Neural progenitor cell (in vitro differentiated cells): ENCODE data around the gene PRKCD. TPM values are rescaled to one million over a fixed set of nuclear protein-coding genes. Genes with fewer than 3 reads are reported as not detected.

Experiments used
- DNase-seq: peaks from one replicate; pipeline ENCODE4 v3.0.0-alpha.2; 2016; ENCODE audit warnings: low spot score
- H2AFZ ChIP-seq: fragments of 200-600 bp; sonication (generic); replicated peaks from 2 replicates; pipeline ENCODE4 v1.6.1; 2016; ENCODE audit warnings: antibody characterized with exemption
- H3F3A ChIP-seq: fragments of 200-600 bp; sonication (generic); 2 replicates; pipeline ENCODE4 v1.6.1; 2016; ENCODE audit warnings: antibody characterized with exemption, low read depth
- H3K27ac ChIP-seq: fragments of 200-600 bp; sonication (generic); 2 replicates; pipeline ENCODE4 v1.5.1; 2016; ENCODE audit warnings: mild to moderate bottlenecking
- H3K27me3 ChIP-seq: fragments of 200-600 bp; sonication (generic); 2 replicates; pipeline ENCODE4 v1.6.1; 2016; ENCODE audit warnings: mild to moderate bottlenecking, moderate library complexity
- H3K36me3 ChIP-seq: fragments of 200-600 bp; sonication (generic); 2 replicates; pipeline ENCODE4 v1.5.1; 2016
- H3K4me1 ChIP-seq: fragments of 200-600 bp; sonication (generic); 2 replicates; pipeline ENCODE4 v1.6.1; 2016; ENCODE audit warnings: mixed run types
- H3K4me2 ChIP-seq: fragments of 200-600 bp; sonication (generic); 2 replicates; pipeline ENCODE4 v1.6.1; 2016
- H3K4me3 ChIP-seq: fragments of 200-600 bp; sonication (generic); 2 replicates; pipeline ENCODE4 v1.5.1; 2016
- H3K79me2 ChIP-seq: fragments of 200-600 bp; sonication (generic); 2 replicates; pipeline ENCODE4 v1.6.1; 2016; ENCODE audit warnings: low read depth
- H3K9ac ChIP-seq: fragments of 200-600 bp; sonication (generic); 2 replicates; pipeline ENCODE4 v1.6.1; 2016
- H3K9me3 ChIP-seq: fragments of 200-600 bp; sonication (generic); 2 replicates; pipeline ENCODE4 v1.5.1; 2016; ENCODE audit warnings: low read depth
- H4K20me1 ChIP-seq: fragments of 200-600 bp; sonication (generic); 2 replicates; pipeline ENCODE4 v1.6.1; 2016; ENCODE audit warnings: low read depth
- H3K27ac Mint-ChIP-seq: 3 replicates; pipeline ENCODE4 v1.8.0; 2021; ENCODE audit warnings: mixed read lengths
- H3K27me3 Mint-ChIP-seq: 2 replicates; pipeline ENCODE4 v1.8.0; 2022; ENCODE audit warnings: low read depth, mild to moderate bottlenecking, inconsistent platforms, moderate library complexity, mixed read lengths; ENCODE audit not compliant: insufficient read depth
- H3K36me3 Mint-ChIP-seq: 3 replicates; pipeline ENCODE4 v1.8.0; 2021; ENCODE audit warnings: mixed read lengths
- H3K4me1 Mint-ChIP-seq: 3 replicates; pipeline ENCODE4 v1.8.0; 2021; ENCODE audit warnings: mixed read lengths
- H3K4me3 Mint-ChIP-seq: 3 replicates; pipeline ENCODE4 v1.8.0; 2021; ENCODE audit warnings: mild to moderate bottlenecking, moderate library complexity, mixed read lengths
- H3K9me3 Mint-ChIP-seq: 3 replicates; pipeline ENCODE4 v1.8.0; 2020; ENCODE audit warnings: mixed read lengths
- CTCF ChIP-seq: fragments of 200-600 bp; sonication (generic); IDR thresholded peaks from 2 replicates; pipeline ENCODE4 v1.5.1; 2017; ENCODE audit warnings: antibody characterized with exemption, mild to moderate bottlenecking
- EZH2 ChIP-seq: fragments of 200-600 bp; sonication (generic); IDR thresholded peaks from 2 replicates; pipeline ENCODE4 v1.6.1; 2017; ENCODE audit warnings: antibody characterized with exemption, mild to moderate bottlenecking, moderate library complexity
- EZH2phosphoT487 ChIP-seq: fragments of 200-600 bp; sonication (generic); IDR thresholded peaks from 2 replicates; pipeline ENCODE4 v1.6.1; 2017; ENCODE audit warnings: antibody characterized with exemption
- total RNA-seq: library from RNA; depleted of rRNA; stranded (reverse); fragments of >200 nt; gene quantifications from 2 replicates; pipeline ENCODE4 v1.2.3, GENCODE V29; 2015; ENCODE audit warnings: low replicate concordance

PRKCD gene
- total RNA-seq, 1 donor from 2014 or later, result 8.9 TPM

DNA sequence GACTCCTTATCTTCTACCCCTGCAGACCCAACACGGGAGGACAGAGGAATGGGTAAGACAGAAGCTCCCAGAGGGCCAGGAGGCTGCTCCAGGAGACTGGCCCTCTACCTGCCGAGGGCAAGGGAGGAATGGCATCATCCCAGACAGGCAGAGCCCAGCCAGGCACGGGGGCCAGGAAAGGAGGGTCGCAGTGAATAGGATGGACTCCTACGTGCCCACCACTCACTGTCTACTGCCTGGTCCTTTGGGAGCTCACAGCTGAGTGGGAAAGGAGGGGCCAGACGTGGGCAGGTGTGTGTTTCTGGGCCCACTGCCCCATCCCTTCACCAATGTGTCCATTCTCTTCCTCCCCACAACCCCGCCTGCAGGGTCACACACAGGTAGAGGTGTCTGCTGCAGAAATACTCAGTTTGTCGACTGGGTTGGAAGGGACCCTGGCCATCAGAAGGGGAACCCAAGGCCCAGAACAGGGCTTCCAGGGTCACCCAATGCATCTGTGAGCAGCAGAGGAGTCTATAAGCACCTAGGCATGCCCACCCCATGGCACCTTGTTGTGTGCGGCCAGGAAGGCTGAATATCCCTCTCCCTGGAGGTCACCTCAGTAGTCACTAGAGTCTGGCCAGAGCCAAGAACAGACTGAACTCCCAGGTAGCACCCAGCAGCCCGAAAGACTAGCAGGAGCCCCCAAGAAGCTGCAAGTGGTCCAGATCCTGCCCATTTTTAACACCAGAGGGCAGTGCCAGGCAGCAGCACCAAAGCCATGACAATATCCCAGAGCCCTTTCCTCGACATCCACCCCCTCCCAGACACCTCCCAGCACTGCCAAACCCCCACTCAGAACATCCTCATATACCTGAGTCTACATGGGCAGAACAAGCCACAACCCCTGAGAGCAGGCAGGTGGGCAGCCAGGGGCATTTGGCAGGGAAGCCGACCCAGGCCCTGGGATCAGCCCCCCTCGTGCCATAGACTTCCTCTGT, 70.8 kb downstream of the PRKCD start:
- no peaks in the 10 kb centered on the region for H3F3A ChIP-seq
- H3K9me3 Mint-ChIP-seq, result no peaks in the 10 kb centered on the region
- no peak overlapping the region for H3K4me3 Mint-ChIP-seq
- no peaks in the 10 kb centered on the region for H3K79me2 ChIP-seq
- peaks cover 9% of the 10 kb centered on the region for H4K20me1 ChIP-seq
- no peak overlapping the region for H3K4me2 ChIP-seq
- TF ChIP-seq CTCF (peak; percentile 15), EZH2phosphoT487 (no peak)
- H3K4me3 ChIP-seq, result no peak overlapping the region
- no peak overlapping the region for H3K27ac ChIP-seq
- H3K36me3 ChIP-seq, result no peaks in the 10 kb centered on the region
- no peaks in the 10 kb centered on the region for H3K27me3 ChIP-seq
- peaks cover 5% of the 10 kb centered on the region for H3K4me1 Mint-ChIP-seq
- peaks cover 15% of the 10 kb centered on the region for H3K36me3 Mint-ChIP-seq
- H3K4me1 ChIP-seq, result no peaks in the 10 kb centered on the region
- peaks cover 3% of the 10 kb centered on the region for H3K27me3 Mint-ChIP-seq
- no peak for DNase-seq
- H3K9ac ChIP-seq, result no peak overlapping the region
- no peaks in the 10 kb centered on the region for H3K9me3 ChIP-seq
- H3K27ac Mint-ChIP-seq, result no peak overlapping the region
- H2AFZ ChIP-seq, result no peak overlapping the region

DNA sequence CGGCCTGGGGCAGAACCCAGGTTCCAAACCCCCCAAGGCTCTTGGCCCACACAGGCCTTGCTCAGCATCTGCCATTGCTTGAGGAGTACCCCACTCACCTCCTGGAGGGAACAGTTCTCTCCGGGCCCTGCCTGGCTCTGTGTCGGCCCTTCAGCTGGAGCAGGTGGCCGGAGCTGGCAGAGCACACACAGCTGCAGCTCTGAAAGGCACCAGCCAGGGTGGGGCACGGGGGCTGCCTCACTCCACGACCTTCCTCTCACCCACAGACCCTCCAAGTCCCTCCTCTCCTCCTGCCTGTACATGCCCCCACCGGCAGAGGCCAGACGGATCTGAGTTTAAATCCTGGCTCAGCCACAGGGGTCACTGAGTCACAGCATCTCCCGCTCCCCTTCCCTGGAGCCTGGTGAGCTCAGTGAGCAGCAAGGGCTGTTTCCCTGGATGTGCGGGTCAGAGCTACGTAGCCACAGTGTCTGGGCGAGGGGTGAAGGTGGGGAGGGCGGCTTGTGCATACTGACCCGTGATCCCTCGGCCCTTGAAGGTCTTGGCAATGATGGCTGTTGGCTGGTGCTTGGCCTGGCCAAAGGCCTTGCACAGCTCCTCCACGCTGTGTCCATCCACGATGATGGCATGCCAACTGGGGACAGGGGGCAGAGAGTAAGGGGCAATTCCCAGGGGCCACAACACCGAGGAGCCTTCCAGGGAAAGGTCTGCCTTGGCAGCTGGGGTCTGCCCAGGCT, 71.8 kb downstream of the PRKCD start:
- Histone ChIP-seq H3K4me2 (no peak overlapping the region), H2AFZ (no peak overlapping the region), H3K4me1 (no peaks in the 10 kb centered on the region), H3K79me2 (no peaks in the 10 kb centered on the region), H3K27me3 (no peaks in the 10 kb centered on the region), H4K20me1 (peaks cover 9% of the 10 kb centered on the region), H3F3A (no peaks in the 10 kb centered on the region), H3K9ac (no peak overlapping the region), H3K4me3 (no peak overlapping the region), H3K9me3 (no peaks in the 10 kb centered on the region), H3K27ac (no peak overlapping the region), H3K36me3 (no peaks in the 10 kb centered on the region)
- Mint-ChIP-seq H3K36me3 (peaks cover 13% of the 10 kb centered on the region), H3K27me3 (peaks cover 3% of the 10 kb centered on the region), H3K4me1 (peaks cover 5% of the 10 kb centered on the region), H3K27ac (no peak overlapping the region), H3K4me3 (no peak overlapping the region), H3K9me3 (no peaks in the 10 kb centered on the region)
- TF ChIP-seq EZH2, result no peak
- TF ChIP-seq CTCF, result no peak
- no peak for DNase-seq

DNA sequence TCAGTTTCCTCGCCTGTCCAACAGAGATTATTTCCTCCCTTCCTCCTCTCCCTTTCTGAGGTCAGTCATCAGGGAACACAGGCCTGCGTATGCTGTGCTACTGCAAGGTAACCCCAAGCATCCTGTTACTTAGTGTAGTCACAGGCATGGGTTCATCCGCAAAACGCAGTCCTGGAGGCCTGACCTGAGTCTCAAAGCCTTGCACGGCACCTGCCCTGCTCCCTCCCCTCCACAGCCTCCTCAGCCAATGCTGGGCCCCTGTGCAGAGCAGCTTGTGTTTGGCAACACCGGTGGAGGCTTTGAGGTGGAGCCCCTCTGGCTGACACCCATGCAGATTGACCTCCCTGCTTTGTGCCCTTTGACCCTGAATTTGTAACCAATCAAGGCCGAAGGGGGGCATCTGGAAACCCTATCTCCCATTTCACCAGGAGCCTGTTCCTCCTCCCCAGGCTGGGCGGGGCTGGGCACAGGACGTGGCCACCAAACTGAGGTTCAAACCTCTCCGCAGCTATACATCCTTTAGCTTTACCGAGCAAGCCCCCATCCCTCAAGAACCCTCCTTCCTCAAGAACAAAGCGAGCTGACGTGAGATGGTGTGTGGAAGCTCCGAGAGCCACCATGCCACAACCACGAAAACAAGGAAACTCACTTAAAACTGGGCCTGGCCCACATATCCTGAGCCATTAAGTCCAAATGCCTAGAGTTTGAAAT, 73.3 kb downstream of the PRKCD start:
- no peak for TF ChIP-seq CTCF
- TF ChIP-seq EZH2phosphoT487, result no peak
- TF ChIP-seq EZH2, result no peak
- H3K9me3 ChIP-seq, result no peaks in the 10 kb centered on the region
- peaks cover 16% of the 10 kb centered on the region for H4K20me1 ChIP-seq
- Mint-ChIP-seq H3K9me3 (no peaks in the 10 kb centered on the region), H3K4me1 (peaks cover 7% of the 10 kb centered on the region), H3K4me3 (no peak overlapping the region), H3K27me3 (peaks cover under 1% of the 10 kb centered on the region), H3K27ac (no peak overlapping the region), H3K36me3 (peaks cover 16% of the 10 kb centered on the region)
- no peaks in the 10 kb centered on the region for H3K36me3 ChIP-seq
- no peaks in the 10 kb centered on the region for H3K4me1 ChIP-seq
- no peak overlapping the region for H3K4me3 ChIP-seq
- no peaks in the 10 kb centered on the region for H3F3A ChIP-seq
- no peak overlapping the region for H2AFZ ChIP-seq
- no peak overlapping the region for H3K9ac ChIP-seq
- DNase-seq, result no peak
- H3K4me2 ChIP-seq, result no peak overlapping the region
- no peaks in the 10 kb centered on the region for H3K79me2 ChIP-seq
- H3K27me3 ChIP-seq, result no peaks in the 10 kb centered on the region
- H3K27ac ChIP-seq, result no peak overlapping the region
